Measurements from ENCODE around the gene KL.

DNA sequence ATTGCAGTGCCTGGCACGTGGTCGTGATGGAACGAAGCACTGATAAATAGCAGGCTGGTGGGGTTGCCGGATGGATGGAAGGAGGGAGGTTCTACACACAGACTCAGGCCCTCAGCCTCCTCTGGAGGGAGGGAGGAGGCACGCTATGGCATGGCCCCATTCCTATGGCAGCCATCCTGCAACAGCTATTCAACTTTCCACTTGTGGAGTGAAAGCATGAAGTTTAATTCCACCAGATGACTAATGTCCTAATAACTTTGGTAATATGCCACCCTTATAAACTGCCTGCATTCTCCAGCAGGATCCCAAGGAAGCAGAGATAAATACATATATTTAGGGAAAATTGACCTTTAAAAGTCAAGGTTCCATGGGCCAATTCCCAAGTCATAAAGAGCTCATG, 92.4 kb downstream of the KL start:
- TF ChIP-seq, protein P1, sequence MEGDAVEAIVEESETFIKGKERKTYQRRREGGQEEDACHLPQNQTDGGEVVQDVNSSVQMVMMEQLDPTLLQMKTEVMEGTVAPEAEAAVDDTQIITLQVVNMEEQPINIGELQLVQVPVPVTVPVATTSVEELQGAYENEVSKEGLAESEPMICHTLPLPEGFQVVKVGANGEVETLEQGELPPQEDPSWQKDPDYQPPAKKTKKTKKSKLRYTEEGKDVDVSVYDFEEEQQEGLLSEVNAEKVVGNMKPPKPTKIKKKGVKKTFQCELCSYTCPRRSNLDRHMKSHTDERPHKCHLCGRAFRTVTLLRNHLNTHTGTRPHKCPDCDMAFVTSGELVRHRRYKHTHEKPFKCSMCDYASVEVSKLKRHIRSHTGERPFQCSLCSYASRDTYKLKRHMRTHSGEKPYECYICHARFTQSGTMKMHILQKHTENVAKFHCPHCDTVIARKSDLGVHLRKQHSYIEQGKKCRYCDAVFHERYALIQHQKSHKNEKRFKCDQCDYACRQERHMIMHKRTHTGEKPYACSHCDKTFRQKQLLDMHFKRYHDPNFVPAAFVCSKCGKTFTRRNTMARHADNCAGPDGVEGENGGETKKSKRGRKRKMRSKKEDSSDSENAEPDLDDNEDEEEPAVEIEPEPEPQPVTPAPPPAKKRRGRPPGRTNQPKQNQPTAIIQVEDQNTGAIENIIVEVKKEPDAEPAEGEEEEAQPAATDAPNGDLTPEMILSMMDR (IDR thresholded peaks at IDR 0.05), result no peak
- TF ChIP-seq, protein P2, sequence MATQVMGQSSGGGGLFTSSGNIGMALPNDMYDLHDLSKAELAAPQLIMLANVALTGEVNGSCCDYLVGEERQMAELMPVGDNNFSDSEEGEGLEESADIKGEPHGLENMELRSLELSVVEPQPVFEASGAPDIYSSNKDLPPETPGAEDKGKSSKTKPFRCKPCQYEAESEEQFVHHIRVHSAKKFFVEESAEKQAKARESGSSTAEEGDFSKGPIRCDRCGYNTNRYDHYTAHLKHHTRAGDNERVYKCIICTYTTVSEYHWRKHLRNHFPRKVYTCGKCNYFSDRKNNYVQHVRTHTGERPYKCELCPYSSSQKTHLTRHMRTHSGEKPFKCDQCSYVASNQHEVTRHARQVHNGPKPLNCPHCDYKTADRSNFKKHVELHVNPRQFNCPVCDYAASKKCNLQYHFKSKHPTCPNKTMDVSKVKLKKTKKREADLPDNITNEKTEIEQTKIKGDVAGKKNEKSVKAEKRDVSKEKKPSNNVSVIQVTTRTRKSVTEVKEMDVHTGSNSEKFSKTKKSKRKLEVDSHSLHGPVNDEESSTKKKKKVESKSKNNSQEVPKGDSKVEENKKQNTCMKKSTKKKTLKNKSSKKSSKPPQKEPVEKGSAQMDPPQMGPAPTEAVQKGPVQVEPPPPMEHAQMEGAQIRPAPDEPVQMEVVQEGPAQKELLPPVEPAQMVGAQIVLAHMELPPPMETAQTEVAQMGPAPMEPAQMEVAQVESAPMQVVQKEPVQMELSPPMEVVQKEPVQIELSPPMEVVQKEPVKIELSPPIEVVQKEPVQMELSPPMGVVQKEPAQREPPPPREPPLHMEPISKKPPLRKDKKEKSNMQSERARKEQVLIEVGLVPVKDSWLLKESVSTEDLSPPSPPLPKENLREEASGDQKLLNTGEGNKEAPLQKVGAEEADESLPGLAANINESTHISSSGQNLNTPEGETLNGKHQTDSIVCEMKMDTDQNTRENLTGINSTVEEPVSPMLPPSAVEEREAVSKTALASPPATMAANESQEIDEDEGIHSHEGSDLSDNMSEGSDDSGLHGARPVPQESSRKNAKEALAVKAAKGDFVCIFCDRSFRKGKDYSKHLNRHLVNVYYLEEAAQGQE (IDR thresholded peaks at IDR 0.05; ENCODE audit: insufficient read depth in 1 of 2, low read depth in 2 of 2, low read length in 1 of 2), result no peak

Measured in Panc1 (cell line).